CD4-positive, alpha-beta T cell treated with Interleukin-15 for 1 hour (primary cell): Measurements from ENCODE around the gene HECW1.
"Not testable (repeated sequence)": the region's sequence is repeated elsewhere in the genome, so short reads cannot be mapped to it uniquely, and the experiment has no call there.

ENCODE experiments used
- DNase-seq: peaks from one replicate; pipeline ENCODE4 v3.0.0-alpha.2; 2020

HECW1 gene

DNA sequence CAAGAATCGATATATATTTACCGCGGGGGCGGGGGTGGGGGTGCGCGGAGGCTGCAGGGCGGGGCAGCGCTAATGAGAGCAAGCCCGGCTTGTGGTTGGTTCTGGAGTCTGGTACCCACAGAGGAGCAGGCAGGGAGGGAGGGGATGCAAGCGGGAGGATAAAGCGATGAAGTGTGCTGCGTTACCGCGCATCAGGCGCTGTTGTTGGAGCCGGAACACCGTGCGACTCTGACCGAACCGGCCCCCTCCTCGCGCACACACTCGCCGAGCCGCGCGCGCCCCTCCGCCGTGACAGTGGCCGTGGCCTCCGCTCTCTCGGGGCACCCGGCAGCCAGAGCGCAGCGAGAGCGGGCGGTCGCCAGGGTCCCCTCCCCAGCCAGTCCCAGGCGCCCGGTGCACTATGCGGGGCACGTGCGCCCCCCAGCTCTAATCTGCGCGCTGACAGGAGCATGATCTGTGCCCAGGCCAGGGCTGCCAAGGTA lies at the start of gene HECW1:
HECW1 (plus strand) TSS at position 189 of the 482 bp plus-strand sequence. CDS start 131,259 bp downstream, outside the sequence.
- DNase-seq, result no peak

DNA sequence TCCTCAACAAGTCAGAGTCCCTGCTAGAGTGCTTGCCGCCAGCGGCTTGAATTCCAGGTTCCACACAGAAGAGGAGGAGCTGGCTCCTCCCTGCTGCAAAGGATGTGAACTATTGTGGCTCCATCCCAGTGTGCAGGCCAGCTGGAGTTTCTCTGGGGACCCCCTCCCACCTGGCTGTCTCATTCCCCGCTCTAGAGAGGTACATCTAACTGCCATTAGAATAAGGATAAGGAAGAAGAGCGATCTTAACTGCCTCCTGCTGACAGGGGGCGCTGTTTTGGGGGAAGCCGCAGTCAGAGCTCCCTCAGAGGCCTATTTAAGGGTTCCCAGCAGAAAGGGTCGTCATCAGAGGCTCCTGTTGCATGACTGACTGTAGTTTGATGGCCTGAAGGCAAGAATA lies 40.8 kb upstream of the HECW1 start:
- DNase-seq, result no peak

DNA sequence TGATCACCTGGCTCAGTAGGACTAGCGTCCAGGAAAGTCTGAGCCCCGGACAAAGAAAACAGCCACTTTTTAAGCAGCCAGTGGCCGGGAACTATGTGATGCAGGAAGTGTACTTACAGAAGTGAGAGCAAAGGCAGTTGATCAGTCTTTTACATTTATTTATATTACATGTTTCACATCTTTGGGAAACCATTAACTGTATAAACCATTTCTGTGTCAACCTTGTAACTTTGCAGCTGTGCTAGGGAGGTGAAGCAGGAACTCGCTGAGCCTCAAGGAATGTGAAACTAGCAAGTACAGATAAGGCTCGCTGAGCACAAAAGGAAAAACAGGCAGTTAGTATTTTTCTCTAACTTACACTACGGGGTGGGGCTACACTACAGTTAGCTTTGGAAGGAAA lies 39.9 kb upstream of the HECW1 start:
- DNase-seq, result no peak

DNA sequence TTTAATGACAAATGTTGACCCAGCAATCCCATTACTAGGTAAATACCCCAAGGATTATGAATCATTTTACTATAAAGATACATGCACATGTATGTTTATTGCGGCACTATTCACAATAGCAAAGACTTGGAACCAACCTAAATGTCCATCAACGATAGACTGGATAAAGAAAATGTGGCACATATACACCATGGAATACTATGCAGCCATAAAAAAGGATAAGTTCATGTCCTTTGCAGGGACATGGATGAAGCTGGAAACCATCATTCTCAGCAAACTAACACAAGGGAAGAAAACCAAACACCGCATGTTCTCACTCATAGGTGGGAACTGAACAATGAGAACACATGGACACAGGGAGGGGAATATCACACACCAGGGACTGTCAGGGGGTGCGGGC lies 38.6 kb upstream of the HECW1 start:
- not testable (repeated sequence) for DNase-seq

GRCh38 chr7:43076189-43076605 lies 36.2 kb upstream of the HECW1 start:
- no peak for DNase-seq

DNA sequence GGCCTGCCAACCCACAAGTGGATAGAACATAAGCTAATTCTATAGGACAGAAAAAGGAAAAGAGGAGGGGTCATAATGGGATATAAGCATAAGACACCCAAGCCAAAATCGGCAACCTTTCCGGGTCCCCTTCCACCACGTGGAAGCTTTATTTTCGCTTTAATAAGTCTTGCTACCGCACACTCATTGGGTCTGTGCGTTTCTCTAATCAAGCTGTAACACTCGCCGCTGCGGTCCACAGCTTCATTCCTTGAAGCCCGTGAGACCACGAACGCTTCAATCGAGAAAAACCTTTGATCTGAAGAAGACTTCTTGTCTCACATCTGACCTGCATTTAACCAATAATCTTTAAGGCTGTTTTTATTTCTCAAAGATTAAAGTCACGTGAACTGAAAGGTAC lies 35.8 kb upstream of the HECW1 start:
- no peak for DNase-seq

GRCh38 chr7:43077285-43077684 lies 35.2 kb upstream of the HECW1 start:
- DNase-seq, result no peak

DNA sequence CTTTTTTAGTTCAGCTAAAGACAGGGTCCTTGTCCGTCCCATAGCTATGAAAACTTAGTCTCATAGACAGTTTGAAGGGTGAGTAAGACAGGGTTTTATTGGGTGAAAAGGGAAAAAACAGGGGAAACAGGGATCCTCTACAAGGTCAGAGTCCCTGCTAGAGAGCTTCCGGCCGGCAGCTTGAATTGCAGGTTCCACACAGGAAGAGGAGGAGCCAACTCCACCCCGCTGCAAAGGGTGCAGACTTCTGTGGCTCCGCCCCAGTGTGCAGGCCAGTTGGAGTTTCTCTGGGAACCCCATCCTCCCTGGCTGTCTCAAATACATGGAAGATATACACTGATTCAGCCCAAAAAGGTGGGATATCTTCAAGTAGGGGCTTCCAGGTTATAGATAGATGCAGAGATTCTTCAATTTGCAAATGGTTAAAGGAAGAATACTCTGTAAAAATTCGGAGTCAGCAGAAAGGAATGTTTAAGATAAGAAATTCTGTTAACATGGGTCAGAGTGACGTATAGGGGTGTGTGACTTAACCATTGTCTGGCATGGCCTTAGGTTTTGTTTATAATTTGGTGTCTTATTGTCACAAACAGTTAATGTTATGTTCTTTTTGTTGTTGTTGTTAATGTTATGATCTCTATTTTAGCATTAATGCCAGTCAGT lies 34.6 kb upstream of the HECW1 start:
- no peak for DNase-seq

DNA sequence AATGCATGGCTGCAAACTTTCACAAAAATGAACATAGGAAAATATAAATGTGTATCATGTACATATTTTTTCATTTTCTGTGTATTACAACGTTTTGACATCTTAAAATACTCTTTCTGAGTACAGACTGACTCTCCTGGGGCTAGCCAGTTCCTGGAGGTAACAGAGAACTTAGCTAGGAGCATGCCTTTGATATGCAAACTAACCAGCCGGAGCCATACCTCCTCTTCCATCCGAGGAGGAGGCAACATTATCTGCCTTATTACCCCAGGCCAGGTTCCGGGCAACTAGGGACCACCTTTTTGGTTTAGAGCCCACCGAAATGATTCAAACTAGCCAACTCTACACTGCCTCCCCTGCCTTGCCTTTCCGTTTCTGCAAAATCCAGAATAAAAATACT lies 33.7 kb upstream of the HECW1 start:
- no peak for DNase-seq

DNA sequence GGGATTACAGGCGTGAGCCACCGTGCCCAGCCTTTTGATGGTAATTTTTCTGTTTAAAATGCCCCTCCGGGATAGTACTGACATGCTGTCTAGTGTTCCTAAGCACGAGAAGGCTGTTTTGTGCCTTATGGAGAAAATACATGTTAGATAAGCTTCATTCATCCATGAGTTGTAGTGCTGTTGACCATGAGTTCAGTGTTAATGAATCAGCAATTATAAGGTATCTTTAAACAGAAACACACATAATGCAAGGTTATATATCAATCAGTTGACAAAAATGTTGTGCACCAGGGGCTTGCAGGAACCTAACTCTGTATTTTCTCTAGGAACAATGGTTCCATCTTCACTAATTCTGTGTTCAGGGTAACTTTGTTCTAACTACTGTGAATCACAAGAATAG lies 30.8 kb upstream of the HECW1 start:
- DNase-seq, result no peak

GRCh38 chr7:43083106-43083505 lies 29.3 kb upstream of the HECW1 start:
- DNase-seq, result no peak

DNA sequence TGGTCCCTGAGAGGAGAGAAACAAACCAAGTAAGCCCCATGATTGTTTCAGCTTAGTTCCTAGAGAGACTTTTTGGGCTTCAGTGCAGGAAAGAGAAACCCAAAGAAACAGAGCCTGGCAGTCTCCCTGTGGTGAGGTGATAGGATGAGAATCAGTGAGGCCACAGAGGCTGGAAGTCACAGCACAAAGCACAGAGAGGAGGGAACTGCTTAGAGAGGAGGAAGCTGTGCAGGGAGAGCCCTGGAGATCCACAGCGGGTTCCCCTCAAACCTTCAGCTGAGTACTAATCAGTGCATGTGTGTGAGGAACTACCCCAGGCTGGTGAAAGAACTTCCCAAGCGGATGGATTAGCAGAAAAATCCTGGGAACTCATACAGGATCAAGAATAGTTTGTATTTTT lies 27.4 kb upstream of the HECW1 start:
- no peak for DNase-seq

DNA sequence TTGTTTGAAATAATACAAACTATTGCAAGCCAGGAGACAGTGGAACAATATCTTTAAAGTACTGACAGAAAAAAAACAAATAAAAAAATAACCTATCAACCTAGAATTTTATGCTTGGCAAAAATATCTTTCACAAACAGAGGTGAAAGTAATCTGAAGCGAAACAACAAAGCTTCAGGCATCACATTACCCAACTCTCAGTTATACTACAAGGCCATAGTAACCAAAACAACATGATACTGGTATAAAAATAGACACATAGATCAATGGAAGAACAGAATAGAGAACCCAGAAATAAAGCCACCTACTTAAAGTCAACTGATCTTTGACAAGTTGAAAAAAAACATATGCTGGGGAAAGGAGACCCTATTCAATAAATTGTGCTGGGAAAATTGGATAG lies 26.5 kb upstream of the HECW1 start:
- DNase-seq, result no peak

DNA sequence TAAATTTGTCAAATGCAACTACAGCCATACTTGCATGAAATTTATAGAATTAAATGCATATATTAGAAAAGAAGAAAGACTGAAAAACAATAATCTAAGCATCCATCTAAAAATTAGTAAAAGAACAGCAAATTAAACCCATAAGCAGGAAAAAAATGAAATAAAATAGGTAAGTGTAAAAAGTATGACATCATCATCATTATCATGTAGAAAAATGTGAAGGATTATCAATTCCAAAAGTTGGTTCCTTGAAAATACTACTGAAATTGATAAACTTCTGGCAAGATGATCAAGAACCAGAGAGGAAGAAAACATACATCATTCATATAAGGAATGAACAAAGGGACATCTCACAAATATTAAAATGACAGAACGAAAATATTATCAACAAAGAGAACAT lies 19.6 kb upstream of the HECW1 start:
- DNase-seq, result no peak

DNA sequence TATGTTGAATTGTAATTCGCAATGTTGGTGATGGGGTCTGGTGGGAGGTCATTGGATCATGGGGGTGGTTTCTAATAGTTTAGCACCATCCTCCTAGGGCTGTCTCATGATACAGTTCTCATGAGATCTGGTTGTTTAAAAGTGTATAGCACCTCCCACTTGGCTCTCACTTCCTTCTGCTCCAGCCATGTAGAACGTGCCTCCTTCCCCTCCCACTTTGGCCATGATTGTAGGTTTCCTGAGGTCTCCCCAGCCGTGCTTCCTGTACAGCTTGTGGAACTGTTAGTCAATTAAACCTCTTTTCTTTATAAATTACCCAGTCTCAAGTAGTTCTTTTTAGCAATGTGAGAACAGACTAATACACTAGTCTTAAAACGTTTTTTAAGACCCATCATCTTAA lies 15.6 kb upstream of the HECW1 start:
- DNase-seq, result no peak

- DNase-seq, result no peak
Measured at GRCh38 chr7:43099750-43100149, 12.7 kb upstream of the HECW1 start.

GRCh38 chr7:43104874-43105520 lies 7.5 kb upstream of the HECW1 start:
- DNase-seq, result no peak

DNA sequence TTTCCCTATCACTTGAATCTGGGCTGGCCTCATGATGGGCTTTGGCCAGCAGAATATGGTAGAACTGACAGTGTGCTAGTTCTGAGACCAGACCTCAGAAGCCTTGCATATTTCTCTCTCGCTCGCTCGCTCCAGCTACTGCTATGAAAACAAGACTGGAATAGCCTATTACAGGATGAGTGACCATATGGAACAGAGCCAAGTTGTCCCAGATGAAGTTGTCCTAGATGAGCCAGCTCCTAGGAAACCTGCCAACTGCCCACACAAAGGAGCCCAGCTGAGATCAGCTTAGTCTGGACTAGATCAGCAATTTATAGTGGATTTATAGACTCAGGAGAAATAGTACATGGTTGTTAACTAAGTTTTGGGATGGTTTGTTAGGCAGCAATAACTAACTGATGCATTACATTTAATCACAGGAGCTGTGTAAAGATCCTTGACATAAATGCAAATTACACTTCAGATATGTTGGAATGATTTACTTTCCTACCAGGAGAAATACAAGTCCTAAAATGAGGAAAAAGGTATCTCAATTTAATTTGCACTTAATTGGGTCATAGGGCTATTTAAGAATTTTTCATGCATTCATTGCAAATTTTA lies 6.8 kb upstream of the HECW1 start:
- DNase-seq, result no peak

GRCh38 chr7:43108255-43109011 lies 4.0 kb upstream of the HECW1 start:
- no peak for DNase-seq

GRCh38 chr7:43110791-43111535 lies 1.5 kb upstream of the HECW1 start:
- DNase-seq, result no peak

DNA sequence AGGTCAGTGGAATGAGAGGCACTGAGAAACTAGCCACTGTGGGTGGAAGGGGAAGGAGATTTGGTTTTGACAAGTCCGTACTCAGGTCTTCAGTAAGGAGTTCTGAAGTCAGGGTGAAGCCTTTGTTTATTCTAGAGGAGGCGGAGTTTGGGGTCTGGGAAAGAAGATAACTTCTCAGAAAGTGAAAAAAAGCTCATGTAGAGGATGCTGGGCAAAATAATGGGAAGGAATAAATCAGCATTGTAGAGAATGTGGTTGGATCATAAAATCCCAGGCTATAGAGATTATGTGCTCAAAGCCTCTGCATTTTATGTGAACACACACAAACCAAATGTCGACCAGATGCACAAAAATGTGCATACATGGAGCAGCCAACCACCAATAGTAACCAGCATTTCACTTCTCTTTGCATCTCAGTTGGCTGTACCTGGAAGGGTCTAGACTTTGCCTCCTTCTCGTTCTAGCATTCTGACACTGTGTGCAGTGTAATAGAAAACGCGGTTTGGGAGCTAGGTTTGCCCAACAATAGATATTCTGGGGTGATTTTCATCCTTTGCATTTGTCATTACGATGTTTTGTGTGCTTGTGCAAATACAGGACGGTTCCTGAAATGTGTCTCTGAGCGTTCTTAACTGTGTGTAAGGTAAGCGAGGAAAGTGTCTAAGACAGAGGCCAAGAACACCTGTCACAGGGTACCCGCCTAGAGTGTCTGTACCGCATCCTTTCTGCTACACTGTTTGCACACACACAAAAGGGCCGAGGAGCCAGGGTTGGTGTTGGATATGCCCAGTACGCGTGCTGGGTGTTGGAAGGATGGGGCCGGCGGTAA lies 603 bp upstream of the HECW1 start:
- no peak for DNase-seq
